ENCODE measurements around the gene PRIM1. TPM values are rescaled to one million over a fixed set of nuclear protein-coding genes. Genes with fewer than 3 reads are reported as not detected.
A peak's percentile ranks its signal among the peaks of the same experiment; 100 is the strongest.

PRIM1 gene
- polyA plus RNA-seq, 3 donors: 3.6 to 6.3 (median 5.6) TPM

DNA sequence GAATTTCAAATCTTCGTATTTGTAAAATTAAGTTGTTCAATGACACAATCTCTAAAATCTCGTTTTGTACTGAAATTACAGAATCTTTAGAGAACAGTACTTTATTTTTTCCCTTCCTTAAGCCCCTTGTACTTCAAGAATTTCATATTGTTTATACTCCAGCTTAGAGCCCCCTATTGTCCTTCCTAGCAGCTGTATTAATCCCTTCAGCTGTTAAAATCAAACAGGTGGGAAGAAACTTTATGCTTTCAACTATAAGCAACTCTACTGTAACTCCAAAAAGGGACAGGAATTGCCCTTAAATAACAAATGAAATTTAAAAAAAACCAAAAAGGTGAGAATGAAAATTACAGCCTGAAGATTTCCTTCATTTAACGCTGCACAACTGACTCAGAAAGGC is 28.8 kb downstream of the PRIM1 start:
- Mint-ChIP-seq H3K27ac (peak overlapping the region in 5 of 7 donors; percentile 40 to 98 (median 97)), H3K27me3 (ENCODE audit: low read depth in 3 of 3) (no peaks in the 10 kb centered on the region), H3K9me3 (no peaks in the 10 kb centered on the region), H3K4me3 (peak overlapping the region; percentile 98), H3K36me3 (peaks cover 34 to 35% of the 10 kb centered on the region in 2 donors), H3K4me1 (peaks cover 63% of the 10 kb centered on the region)
- no peaks in the 10 kb centered on the region for H3K27me3 ChIP-seq (ENCODE audit: control insufficient read depth in 2 of 2, insufficient read depth in 2 of 2, low read length in 2 of 2)
- no peak for TF ChIP-seq CTCF (IDR thresholded peaks at IDR 0.05)
- peak overlapping the region in 1 of 2 donors; percentile 93 for H3K27ac ChIP-seq (ENCODE audit: low read depth in 1 of 2, low read length in 2 of 2)
- H3K4me2 ChIP-seq (replicated peaks; ENCODE audit: extremely low read depth, low read length, poor library complexity, severe bottlenecking): peak overlapping the region; percentile 89
- no peak overlapping the region for H2AFZ ChIP-seq (ENCODE audit: insufficient read depth, low read depth, low read length, poor library complexity, severe bottlenecking)
- intact Hi-C loops (cut with micrococcal nuclease): loop anchor here (5.0 to 10.0 kb wide), 2 partner anchors 76 to 79 kb away; partner anchors contain the start of gene ATP5F1B (in 2 of the 2)
- H3K79me2 ChIP-seq (ENCODE audit: insufficient read depth, low read length): peaks cover 86% of the 10 kb centered on the region
- H3K4me1 ChIP-seq (ENCODE audit: control insufficient read depth in 1 of 2, insufficient read depth in 2 of 2, low read length in 2 of 2): peaks cover 63 to 74% of the 10 kb centered on the region in 2 donors
- peaks cover 58% of the 10 kb centered on the region for H4K20me1 ChIP-seq (ENCODE audit: insufficient read depth, low read length)
- peak overlapping the region; percentile 67 to 99 (median 98) for H3K4me3 ChIP-seq (replicated peaks in 1 of 3; ENCODE audit: low read depth in 2 of 3, low read length in 3 of 3)
- WGBS (ENCODE audit: insufficient coverage): no CpG with 5 or more reads among the region's 3 CpGs
- no peaks in the 10 kb centered on the region for H3K9me3 ChIP-seq (replicated peaks in 1 of 2; ENCODE audit: control insufficient read depth in 1 of 2, insufficient read depth in 1 of 2, low read length in 2 of 2)
- peaks cover 19 to 35% of the 10 kb centered on the region in 2 donors for H3K36me3 ChIP-seq (replicated peaks in 1 of 2; ENCODE audit: control insufficient read depth in 1 of 2, insufficient read depth in 2 of 2, low read length in 2 of 2)
- no peak for DNase-seq
- H3K9ac ChIP-seq (ENCODE audit: insufficient read depth, low read length, poor library complexity, severe bottlenecking): peak overlapping the region; percentile 6

DNA sequence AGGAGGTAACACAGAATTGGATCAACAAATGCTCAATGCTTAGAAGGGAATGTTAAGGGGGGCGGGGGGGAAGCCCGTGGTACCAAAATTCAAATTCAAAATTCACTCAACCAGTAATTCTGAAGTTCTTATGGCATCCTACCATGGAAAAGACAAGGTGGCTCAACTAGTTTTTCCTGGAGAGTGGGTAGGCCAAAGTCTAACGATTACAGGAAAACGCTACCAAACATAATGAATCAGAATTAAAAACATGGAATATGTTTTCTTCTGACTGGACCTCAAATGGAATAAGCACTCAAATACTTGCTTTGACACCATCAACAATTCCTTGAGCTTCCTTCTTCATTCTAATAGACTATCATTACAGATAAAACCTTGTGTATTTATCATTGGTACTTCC is 29.3 kb downstream of the PRIM1 start:
- TF ChIP-seq CTCF (IDR thresholded peaks at IDR 0.05): no peak
- intact Hi-C loops (cut with micrococcal nuclease): loop anchor here (5.0 to 10.0 kb wide), 2 partner anchors 76 to 78 kb away; partner anchors contain the start of gene ATP5F1B (in 2 of the 2)
- DNase-seq: no peak
- H3K79me2 ChIP-seq (ENCODE audit: insufficient read depth, low read length): peaks cover 86% of the 10 kb centered on the region
- H4K20me1 ChIP-seq (ENCODE audit: insufficient read depth, low read length): peaks cover 63% of the 10 kb centered on the region
- Mint-ChIP-seq H3K27ac (peak overlapping the region in 5 of 7 donors; percentile 49 to 95 (median 91)), H3K9me3 (no peaks in the 10 kb centered on the region), H3K36me3 (peaks cover 34 to 35% of the 10 kb centered on the region in 2 donors), H3K27me3 (ENCODE audit: low read depth in 3 of 3) (no peaks in the 10 kb centered on the region), H3K4me1 (peaks cover 63% of the 10 kb centered on the region), H3K4me3 (peak overlapping the region; percentile 98)
- H3K36me3 ChIP-seq (replicated peaks in 1 of 2; ENCODE audit: control insufficient read depth in 1 of 2, insufficient read depth in 2 of 2, low read length in 2 of 2): peaks cover 19 to 35% of the 10 kb centered on the region in 2 donors
- peak overlapping the region in 2 of 3 experiments; percentile 98 to 99 for H3K4me3 ChIP-seq (replicated peaks in 1 of 3; ENCODE audit: low read depth in 2 of 3, low read length in 3 of 3)
- H3K27me3 ChIP-seq (ENCODE audit: control insufficient read depth in 2 of 2, insufficient read depth in 2 of 2, low read length in 2 of 2): no peaks in the 10 kb centered on the region
- peak overlapping the region; percentile 53 to 93 for H3K27ac ChIP-seq (ENCODE audit: low read depth in 1 of 2, low read length in 2 of 2)
- peaks cover 63 to 75% of the 10 kb centered on the region in 2 donors for H3K4me1 ChIP-seq (ENCODE audit: control insufficient read depth in 1 of 2, insufficient read depth in 2 of 2, low read length in 2 of 2)
- WGBS (ENCODE audit: insufficient coverage): no CpG with 5 or more reads among the region's 4 CpGs
- no peaks in the 10 kb centered on the region for H3K9me3 ChIP-seq (replicated peaks in 1 of 2; ENCODE audit: control insufficient read depth in 1 of 2, insufficient read depth in 1 of 2, low read length in 2 of 2)
- peak overlapping the region; percentile 6 for H3K9ac ChIP-seq (ENCODE audit: insufficient read depth, low read length, poor library complexity, severe bottlenecking)
- H2AFZ ChIP-seq (ENCODE audit: insufficient read depth, low read depth, low read length, poor library complexity, severe bottlenecking): no peak overlapping the region
- peak overlapping the region; percentile 89 for H3K4me2 ChIP-seq (replicated peaks; ENCODE audit: extremely low read depth, low read length, poor library complexity, severe bottlenecking)
